ENCODE data around the gene OR5M11.
"Not testable (repeated sequence)": the region's sequence is repeated elsewhere in the genome, so short reads cannot be mapped to it uniquely, and the experiment has no call there.

The OR5M11 gene

DNA sequence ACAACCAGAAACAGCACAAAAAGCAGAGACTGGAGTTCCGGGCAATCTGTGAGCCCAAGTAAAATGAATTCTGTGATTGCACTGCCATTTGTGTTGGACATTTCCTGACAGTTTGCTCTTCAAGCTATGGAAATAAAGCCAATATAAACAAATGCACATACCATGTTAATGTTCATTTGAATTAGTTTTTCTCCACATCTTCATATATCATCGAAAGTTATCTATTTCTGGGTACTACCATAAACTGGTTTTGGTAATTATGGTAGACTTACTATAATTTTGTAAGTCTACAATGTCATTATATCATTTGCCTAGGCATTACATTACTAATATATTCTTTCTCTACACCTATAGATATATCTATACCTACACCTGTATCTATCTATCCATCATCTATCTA is at the start of gene OR5M11:
Gene OR5M11 (minus strand): TSS at position 101 of the 400 bp plus-strand sequence. CDS start 0 bp downstream, at position 101.
- DNase-seq: no peak

DNA sequence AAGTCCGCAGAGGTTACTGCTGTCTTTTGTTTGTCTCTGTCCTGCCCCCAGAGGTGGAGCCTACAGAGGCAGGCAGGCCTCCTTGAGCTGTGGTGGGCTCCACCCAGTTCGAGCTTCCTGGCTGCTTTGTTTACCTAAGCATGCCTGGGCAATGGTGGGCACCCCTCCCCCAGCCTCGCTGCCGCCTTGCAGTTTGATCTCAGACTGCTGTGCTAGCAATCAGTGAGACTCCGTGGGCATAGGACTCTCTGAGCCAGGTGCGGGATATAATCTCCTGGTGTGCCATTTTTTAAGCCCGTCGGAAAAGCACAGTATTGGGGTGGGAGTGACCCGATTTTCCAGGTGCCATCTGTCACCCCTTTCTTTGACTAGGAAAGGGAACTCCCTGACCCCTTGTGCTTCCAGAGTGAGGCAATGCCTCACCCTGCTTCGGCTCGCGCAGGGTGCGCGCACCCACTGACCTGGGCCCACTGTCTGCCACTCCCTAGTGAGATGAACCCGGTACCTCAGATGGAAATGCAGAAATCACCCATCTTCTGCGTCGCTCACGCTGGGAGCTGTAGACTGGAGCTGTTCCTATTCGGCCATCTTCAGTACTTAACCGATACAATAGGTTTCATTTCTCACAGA is 49.1 kb upstream of the OR5M11 start:
- DNase-seq: not testable (repeated sequence)

GRCh38 chr11:56577621-56578020 is 34.6 kb upstream of the OR5M11 start, which contains the start of gene OR5M10:
Gene OR5M10, minus strand, starts transcription at chr11:56577721. Its CDS starts 0 bp downstream, at chr11:56577721.
- DNase-seq: no peak

DNA sequence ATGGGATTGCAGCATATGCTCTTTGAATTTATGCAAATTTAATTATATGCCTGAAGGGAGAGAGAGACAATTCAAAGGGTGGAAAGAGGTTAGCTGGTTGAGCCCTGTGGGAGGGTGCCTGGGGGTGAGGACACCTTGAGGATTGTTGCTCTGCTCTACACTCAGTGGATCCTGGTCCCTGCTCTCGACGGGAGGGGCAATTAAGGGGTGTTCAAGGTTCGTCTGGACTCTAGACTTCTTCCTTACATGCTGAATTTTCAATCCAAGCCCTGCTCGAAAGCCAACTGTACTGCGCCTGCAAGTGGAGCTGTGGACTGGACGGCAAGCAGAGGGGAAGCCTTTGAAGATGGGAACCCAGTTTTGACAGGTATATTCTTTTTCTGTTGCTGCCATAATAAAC is 15.5 kb upstream of the OR5M11 start:
- DNase-seq: no peak

GRCh38 chr11:56554691-56555090 is 11.6 kb upstream of the OR5M11 start:
- DNase-seq: not testable (repeated sequence)

DNA sequence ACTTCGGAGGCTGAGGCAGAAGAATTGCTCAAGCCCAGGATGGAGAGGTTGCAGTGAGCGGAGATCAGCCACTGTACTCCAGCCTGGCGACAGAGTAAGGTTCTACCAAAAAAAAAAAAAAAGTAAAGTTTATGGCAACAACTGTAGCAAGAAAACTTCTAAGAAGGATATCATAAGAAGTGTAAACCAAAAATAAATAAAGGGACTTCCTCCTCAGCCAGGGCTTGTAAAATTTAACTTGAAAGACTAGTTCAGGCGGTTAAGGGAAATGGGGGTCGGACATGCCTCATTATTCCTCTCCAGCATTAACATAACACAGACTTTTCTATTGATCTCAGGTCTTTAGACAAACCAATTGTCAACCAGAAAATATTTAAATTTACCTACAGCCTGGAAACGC is 2.5 kb upstream of the OR5M11 start:
- no peak for DNase-seq

- no peak for DNase-seq
Measured at GRCh38 chr11:56543739-56544138, 682 bp upstream of the OR5M11 start.

DNA sequence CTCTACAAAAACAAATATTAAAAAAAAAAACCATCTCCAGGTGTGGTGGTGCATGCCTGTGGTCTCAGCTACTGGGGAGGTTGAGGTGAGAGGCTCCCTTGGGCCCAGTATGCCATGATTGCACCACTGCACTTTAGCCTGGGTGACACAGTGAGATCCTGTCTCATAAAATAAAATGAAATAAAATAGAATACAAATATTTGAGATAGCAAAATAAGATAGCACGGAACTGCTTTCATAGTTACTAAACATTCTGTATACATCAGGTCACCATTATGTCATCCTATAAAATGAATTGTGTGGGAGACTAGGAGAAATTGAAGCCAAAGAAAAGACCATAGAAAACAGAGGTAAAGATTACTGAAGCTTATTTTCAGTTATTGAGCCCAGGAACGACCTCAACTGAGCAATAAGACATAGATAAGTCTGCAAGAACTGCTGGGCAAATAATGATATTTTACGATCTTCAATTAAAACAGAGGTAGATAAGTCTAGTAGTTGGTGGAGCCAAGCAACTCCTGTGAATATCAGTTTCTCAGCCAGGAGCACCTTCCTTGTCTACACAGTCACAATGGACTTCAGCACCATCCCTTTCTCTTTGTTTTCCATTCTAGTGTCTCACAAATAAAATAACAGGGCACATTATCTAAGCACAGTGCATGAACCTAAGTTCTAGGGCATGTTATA is 9.9 kb downstream of the OR5M11 start:
- no peak for DNase-seq

GRCh38 chr11:56531856-56532255 is 11.2 kb downstream of the OR5M11 start:
- DNase-seq: no peak

DNA sequence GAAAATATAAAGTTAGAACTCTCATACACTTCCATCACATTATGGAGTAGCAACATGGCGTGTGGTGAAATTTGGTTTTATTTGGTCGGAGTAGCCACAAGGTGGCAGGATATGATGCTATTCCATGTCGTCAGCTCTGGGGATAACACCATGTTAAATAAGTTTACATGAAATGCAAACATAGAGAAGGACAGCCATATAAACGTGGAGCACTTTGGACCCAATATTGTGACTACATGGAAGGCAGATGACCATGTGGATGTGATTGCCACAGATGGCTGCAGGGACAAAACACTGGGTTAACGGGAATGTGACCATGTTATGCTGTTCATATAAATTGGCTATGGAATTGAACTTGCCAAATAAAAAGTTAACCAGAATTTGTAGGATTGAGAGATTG is 21.0 kb downstream of the OR5M11 start:
- DNase-seq: no peak

DNA sequence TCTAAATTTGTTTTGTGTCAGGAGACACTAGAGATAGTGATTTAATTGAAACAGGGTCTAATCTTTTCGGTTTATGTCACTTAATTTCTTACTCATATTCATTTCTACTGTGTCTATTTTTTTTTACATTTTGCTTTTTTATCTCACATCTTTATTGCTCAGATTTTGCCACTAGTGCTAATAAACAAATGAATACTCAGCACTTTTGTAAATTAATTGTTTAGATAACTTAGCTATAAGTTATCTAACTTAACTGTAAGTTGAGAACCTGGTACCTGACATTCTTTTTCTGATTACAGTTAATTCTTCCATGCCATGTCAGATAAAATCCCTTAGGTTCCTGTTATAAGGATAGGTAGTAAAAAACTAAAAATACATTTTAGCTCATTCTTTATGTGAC is 29.8 kb downstream of the OR5M11 start:
- no peak for DNase-seq

GRCh38 chr11:56509439-56509838 is 33.6 kb downstream of the OR5M11 start:
- no peak for DNase-seq

- no peak for DNase-seq
Measured at GRCh38 chr11:56497010-56497409, 46.0 kb downstream of the OR5M11 start.

- no peak for DNase-seq
Measured at GRCh38 chr11:56495117-56495516, 47.9 kb downstream of the OR5M11 start.

All from T1000 (cell line).